Heart left ventricle (tissue), 16 donors: ENCODE measurements around the gene KANSL2. TPM values are rescaled to one million over a fixed set of nuclear protein-coding genes. Genes with fewer than 3 reads are reported as not detected.

Experiments used
- ATAC-seq, 4 donors: fragments of 200-7000 bp; cut with Tn5 transposase; one replicate each; pipeline ENCODE4 v1.9.1; 2020 to 2022; ENCODE audit warnings: moderate library complexity in 4 of 4, mild to moderate bottlenecking in 3 of 4, moderate number of reproducible peaks in 1 of 4
- DNase-seq, 5 donors: peaks; one replicate each; pipeline ENCODE4 v3.0.0-alpha.2; 2020
- H3K27ac ChIP-seq, 12 donors: fragments of 200-600 bp; sonication (generic) in 4 of 12; one replicate each; pipeline versions ENCODE4 v1.5.0 to v1.8.0; 2016 to 2022; ENCODE audit warnings: mild to moderate bottlenecking in 2 of 12
- H3K27me3 ChIP-seq, 9 donors: fragments of 200-600 bp; sonication (generic) in 2 of 9; one replicate each; pipeline versions ENCODE4 v1.5.1 to v1.8.0; 2016 to 2022; ENCODE audit warnings: mild to moderate bottlenecking in 3 of 9
- H3K36me3 ChIP-seq, 9 donors: fragments of 200-600 bp; sonication (generic) in 2 of 9; one replicate each; pipeline versions ENCODE4 v1.5.0 to v1.8.0; 2018 to 2022; ENCODE audit warnings: mild to moderate bottlenecking in 2 of 9
- H3K4me1 ChIP-seq, 12 donors: fragments of 200-600 bp; sonication (generic) in 4 of 12; one replicate each; pipeline versions ENCODE4 v1.5.0 to v1.8.0; 2016 to 2022; ENCODE audit warnings: mild to moderate bottlenecking in 3 of 12
- H3K4me3 ChIP-seq, 12 donors: fragments of 200-600 bp; sonication (generic) in 4 of 12; one replicate each; pipeline versions ENCODE4 v1.5.0 to v1.8.0; 2017 to 2022; ENCODE audit warnings: mild to moderate bottlenecking in 9 of 12, moderate library complexity in 4 of 12
- H3K9me3 ChIP-seq, 12 donors: fragments of 200-600 bp; sonication (generic) in 4 of 12; one replicate each; pipeline versions ENCODE4 v1.5.0 to v1.8.0; 2016 to 2022; ENCODE audit warnings: mild to moderate bottlenecking in 1 of 12
- CTCF ChIP-seq, 12 donors: fragments of 200-600 bp; sonication (generic) in 4 of 12; IDR thresholded peaks; one replicate each; pipeline versions ENCODE4 v1.5.0 to v1.8.0; 2018 to 2022; ENCODE audit warnings: antibody characterized with exemption in 12 of 12, mild to moderate bottlenecking in 5 of 12
- POLR2A ChIP-seq, 2 donors: fragments of 450-650 bp; IDR thresholded peaks; one replicate each; pipeline ENCODE4 v1.6.1; 2017; ENCODE audit warnings: antibody characterized with exemption in 2 of 2, mild to moderate bottlenecking in 2 of 2, moderate library complexity in 2 of 2
- WGBS, 4 donors: extraction: QIAGEN DNeasy Blood & Tissue Kit in 2 of 4; methylation state at CpG; one replicate each; pipeline versions ENCODE4 v1.1.5 to v1.1.7; 2013 to 2018; 5-methylcytosine and 5-hydroxymethylcytosine counted together
- intact Hi-C, 10 donors: fragments of 100-400 bp; cut with DNase I; formaldehyde crosslinking; loops; one replicate each; pipeline versions ENCODE4 v1.11.1 to v1.14.2; 2022
- polyA plus RNA-seq, 2 donors: library from polyadenylated mRNA; stranded (reverse); fragments of 200-250 nt; gene quantifications; one replicate each; pipeline ENCODE4 v1.2.3, GENCODE V29; 2013
- total RNA-seq, 9 donors: library from RNA; depleted of rRNA in 2 of 9; stranded (reverse); fragments of >200 nt in 2 of 9; fragmentation: NEBNext Ultra II Directional in 3 of 9; extraction: Animal tissue kit (Norgen Biotek cat#: 25700) in 3 of 9; gene quantifications; one replicate each; pipeline versions ENCODE4 v1.1.0 to v1.2.4, GENCODE V29; 2016 to 2023
- donor health status: ischemic (EF 13 %, LVEDD 7.1; RV severe dilation, severe dysfunction).
- donor health status: healthy with polysubstance abuse.
- donor health status: DM: no; HTN: yes; CAD: no.
- donor health status: DM: no; HTN: no; CAD: no.
- donor health status: ischemic (EF 25% LVEDD 6.9; RV normal size, moderate dysfunction).
- donor health status: ischemic (EF 25% LVEDD 5.7; RV mildly dilated, moderate dysfunction).
- donor health status: healthy.
- donor health status: DM: yes; HTN: yes; CAD: no.
- donor health status: ischemic (EF 35%, LVEDD 5.7; RV mildly dilated, moderate dysfunction).
- donor health status: nonischemic (EF 11% LVEDD 7.7; RV severe dilation, severe dysfunction).
- donor health status: DM: yes; HTN: yes; CAD: no.
- donor health status: PGD.
- donor health status: ischemic (EF 29% LVEDD 5.4; RV normal size, mild dysfunction).
- donor health status: nonischemic (EF 23%, LVEDD 6.1; RV moderate dilation, normal function).

The KANSL2 gene
- total and polyA plus RNA-seq, 11 donors, result 20.1 to 35.6 (median 24.0) TPM

- WGBS, 4 donors, result 43 to 54% (median 49%) methylated on average over 2 of the region's 2 CpGs
- TF ChIP-seq CTCF (IDR thresholded peaks at IDR 0.05) (no peak), POLR2A (IDR thresholded peaks at IDR 0.05) (no peak)
- ATAC-seq (peak in 1 of 4 donors; percentile 47), DNase-seq (no peak)
- no peaks in the 10 kb centered on the region for H3K9me3 ChIP-seq
- peaks cover 0 to 29% (median 14%) of the 10 kb centered on the region in 12 donors for H3K4me1 ChIP-seq
- no peaks in the 10 kb centered on the region for H3K27me3 ChIP-seq
- peaks cover 0 to 95% (median 75%) of the 10 kb centered on the region in 9 donors for H3K36me3 ChIP-seq
- H3K4me3 ChIP-seq, result no peak overlapping the region
- intact Hi-C loops, result no loop called here
- H3K27ac ChIP-seq, result peak overlapping the region in 8 of 12 donors; percentile 7 to 46 (median 30)
These were observed 9.9 kb upstream of the KANSL2 start for GRCh38 chr12:48691826-48692487.

- Histone ChIP-seq H3K36me3 (peaks cover 0 to 85% (median 65%) of the 10 kb centered on the region in 9 donors), H3K27ac (peak overlapping the region in 7 of 12 donors; percentile 2 to 46 (median 31)), H3K9me3 (no peaks in the 10 kb centered on the region), H3K4me1 (peaks cover 0 to 29% (median 14%) of the 10 kb centered on the region in 12 donors), H3K27me3 (no peaks in the 10 kb centered on the region), H3K4me3 (no peak overlapping the region)
- WGBS, 4 donors, result 45 to 53% (median 52%) methylated on average over 4 of the region's 4 CpGs
- TF ChIP-seq CTCF (IDR thresholded peaks at IDR 0.05), result no peak
- no peak for TF ChIP-seq POLR2A (IDR thresholded peaks at IDR 0.05)
- DNase-seq (no peak), ATAC-seq (peak in 3 of 4 donors; percentile 49 to 59 (median 51))
- intact Hi-C loops, result no loop called here
These were observed 9.0 kb upstream of the KANSL2 start for GRCh38 chr12:48690990-48691389.

GRCh38 chr12:48690436-48690835 is 8.4 kb upstream of the KANSL2 start:
- intact Hi-C loops, result no loop called here
- TF ChIP-seq POLR2A (IDR thresholded peaks at IDR 0.05) (no peak), CTCF (IDR thresholded peaks at IDR 0.05) (no peak)
- Histone ChIP-seq H3K36me3 (peaks cover 0 to 80% (median 60%) of the 10 kb centered on the region in 9 donors), H3K27me3 (no peaks in the 10 kb centered on the region), H3K27ac (peak overlapping the region in 4 of 12 donors; percentile 28 to 46 (median 39)), H3K9me3 (no peaks in the 10 kb centered on the region), H3K4me3 (no peak overlapping the region), H3K4me1 (peaks cover 0 to 29% (median 14%) of the 10 kb centered on the region in 12 donors)
- DNase-seq, result no peak
- ATAC-seq, result peak in 1 of 4 donors; percentile 12
- 46 to 66% (median 62%) methylated on average over 4 of the region's 4 CpGs for WGBS, 4 donors

GRCh38 chr12:48688836-48689235 is 6.8 kb upstream of the KANSL2 start:
- intact Hi-C loops, result no loop called here
- no peaks in the 10 kb centered on the region for H3K9me3 ChIP-seq
- 59 to 67% (median 63%) methylated on average over 1 of the region's 1 CpG for WGBS, 4 donors

More at GRCh38 chr12:48688836-48689235, 6.8 kb upstream of the KANSL2 start:
- peaks cover 0 to 29% (median 14%) of the 10 kb centered on the region in 12 donors for H3K4me1 ChIP-seq
- no peak for DNase-seq
- peaks cover 0 to 64% (median 44%) of the 10 kb centered on the region in 9 donors for H3K36me3 ChIP-seq
- TF ChIP-seq CTCF (IDR thresholded peaks at IDR 0.05), result no peak
- TF ChIP-seq POLR2A (IDR thresholded peaks at IDR 0.05), result no peak
- H3K4me3 ChIP-seq, result no peak overlapping the region
- H3K27ac ChIP-seq, result no peak overlapping the region
- no peak for ATAC-seq
- H3K27me3 ChIP-seq, result no peaks in the 10 kb centered on the region
